Measurements from ENCODE around the gene NTN1. TPM values are rescaled to one million over a fixed set of nuclear protein-coding genes. Genes with fewer than 3 reads are reported as not detected.
A peak's percentile ranks its signal among the peaks of the same experiment; 100 is the strongest.

The NTN1 gene
- total RNA-seq, 1 donor from 2014 or later: 4.1 TPM

- Histone ChIP-seq H3K4me3 (no peak overlapping the region), H3K36me3 (no peaks in the 10 kb centered on the region), H3K27ac (no peak overlapping the region), H3K4me1 (no peaks in the 10 kb centered on the region), H3K9me3 (no peaks in the 10 kb centered on the region), H3K27me3 (peaks cover 1% of the 10 kb centered on the region)
- intact Hi-C loops (cut with DNase I): no loop called here
- no peak for TF ChIP-seq CTCF (IDR thresholded peaks at IDR 0.05)
- ATAC-seq (peak; percentile 85), DNase-seq (no peak)
These were observed 29.6 kb downstream of the NTN1 start for GRCh38 chr17:9050801-9051401.

GRCh38 chr17:9051561-9051960 is 30.3 kb downstream of the NTN1 start:
- Histone ChIP-seq H3K4me3 (no peak overlapping the region), H3K9me3 (no peaks in the 10 kb centered on the region), H3K27ac (no peak overlapping the region), H3K4me1 (no peaks in the 10 kb centered on the region), H3K27me3 (no peaks in the 10 kb centered on the region), H3K36me3 (no peaks in the 10 kb centered on the region)
- DNase-seq (no peak), ATAC-seq (no peak)
- intact Hi-C loops (cut with DNase I): no loop called here
- no peak for TF ChIP-seq CTCF (IDR thresholded peaks at IDR 0.05)

GRCh38 chr17:9052921-9053320 is 31.6 kb downstream of the NTN1 start:
- Histone ChIP-seq H3K4me3 (no peak overlapping the region), H3K27me3 (no peaks in the 10 kb centered on the region), H3K9me3 (no peaks in the 10 kb centered on the region), H3K36me3 (no peaks in the 10 kb centered on the region), H3K27ac (no peak overlapping the region), H3K4me1 (no peaks in the 10 kb centered on the region)
- intact Hi-C loops (cut with DNase I): no loop called here
- no peak for ATAC-seq
- TF ChIP-seq CTCF (IDR thresholded peaks at IDR 0.05): no peak
- no peak for DNase-seq

- no peaks in the 10 kb centered on the region for H3K27me3 ChIP-seq
- H3K4me1 ChIP-seq: no peaks in the 10 kb centered on the region
- TF ChIP-seq CTCF (IDR thresholded peaks at IDR 0.05): no peak
- intact Hi-C loops (cut with DNase I): no loop called here
- no peak overlapping the region for H3K27ac ChIP-seq
- H3K4me3 ChIP-seq: no peak overlapping the region
- no peaks in the 10 kb centered on the region for H3K36me3 ChIP-seq
- no peaks in the 10 kb centered on the region for H3K9me3 ChIP-seq
- no peak for ATAC-seq
- DNase-seq: no peak
These were observed 32.1 kb downstream of the NTN1 start for GRCh38 chr17:9053406-9053805.

- no peaks in the 10 kb centered on the region for H3K9me3 ChIP-seq
- no peaks in the 10 kb centered on the region for H3K36me3 ChIP-seq
- intact Hi-C loops (cut with DNase I): no loop called here
- H3K4me1 ChIP-seq: no peaks in the 10 kb centered on the region
- H3K27ac ChIP-seq: no peak overlapping the region
- no peaks in the 10 kb centered on the region for H3K27me3 ChIP-seq
- no peak for TF ChIP-seq CTCF (IDR thresholded peaks at IDR 0.05)
- ATAC-seq (no peak), DNase-seq (no peak)
- no peak overlapping the region for H3K4me3 ChIP-seq
These were observed 33.0 kb downstream of the NTN1 start for GRCh38 chr17:9054126-9054975.

All from upper lobe of right lung (tissue), 1 donor.